ENCODE measurements around the gene PUS10.

GRCh38 chr2:61014763-61015162 is 3.3 kb downstream of the PUS10 start:
- TF ChIP-seq EP300 (IDR thresholded peaks at IDR 0.05) (no peak), HOXA7 (CRISPR knock-in tag; IDR thresholded peaks at IDR 0.05) (no peak), POLR2A (IDR thresholded peaks at IDR 0.05; ENCODE audit: low read length) (no peak), NPAS2 (CRISPR knock-in tag; IDR thresholded peaks at IDR 0.05; ENCODE audit: borderline replicate concordance) (no peak), CTCF (IDR thresholded peaks at IDR 0.05) (no peak), ELK1 (IDR thresholded peaks at IDR 0.05; ENCODE audit: low read depth, low read length) (no peak), SMC3 (IDR thresholded peaks at IDR 0.05) (no peak), ZFP36 (IDR thresholded peaks at IDR 0.05; ENCODE audit: borderline replicate concordance, partially characterized antibody) (no peak)

All from A549 (cell line).